ENCODE measurements around the gene VAC14. TPM values are rescaled to one million over a fixed set of nuclear protein-coding genes. Genes with fewer than 3 reads are reported as not detected.

VAC14 gene
- total RNA-seq: 16.0 and 27.2 TPM in 2 replicates

DNA sequence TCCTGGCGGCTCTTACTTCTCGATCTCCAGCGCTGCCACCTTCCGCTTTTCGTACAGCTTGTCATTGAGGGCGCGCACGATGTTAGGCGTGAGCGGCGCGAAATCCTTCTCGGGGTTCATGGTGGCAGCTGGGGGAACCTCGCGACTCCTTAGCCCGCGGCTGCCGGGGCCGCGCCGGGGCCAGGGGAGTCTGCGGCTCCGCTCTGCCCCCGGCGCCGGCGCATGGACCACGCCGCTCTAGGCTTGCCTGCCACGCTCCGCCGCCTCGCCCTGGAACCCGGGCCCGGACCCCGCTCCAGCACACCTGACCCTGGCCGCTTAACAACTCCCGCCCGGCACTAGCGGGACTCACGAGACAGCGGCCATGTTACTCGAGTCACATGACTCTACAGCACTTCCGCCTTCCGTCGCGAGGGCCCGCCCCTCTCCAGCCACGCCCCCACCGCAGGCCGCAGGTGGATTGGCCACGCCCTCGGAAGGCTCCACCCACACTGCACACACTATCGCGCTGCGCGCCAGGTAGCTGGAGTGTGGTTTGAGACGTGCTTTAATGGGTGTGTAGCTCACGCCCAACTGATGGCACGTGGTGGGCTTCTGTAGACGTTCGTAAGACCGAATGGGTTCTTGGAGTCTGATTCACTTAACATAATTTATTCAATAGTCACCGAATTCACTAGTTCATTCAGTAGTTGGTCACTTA lies at the start of gene VAC14:
VAC14 (minus strand) TSS at position 378 of the 700 bp plus-strand sequence; CDS start at position 120, 258 bp downstream.

DNA sequence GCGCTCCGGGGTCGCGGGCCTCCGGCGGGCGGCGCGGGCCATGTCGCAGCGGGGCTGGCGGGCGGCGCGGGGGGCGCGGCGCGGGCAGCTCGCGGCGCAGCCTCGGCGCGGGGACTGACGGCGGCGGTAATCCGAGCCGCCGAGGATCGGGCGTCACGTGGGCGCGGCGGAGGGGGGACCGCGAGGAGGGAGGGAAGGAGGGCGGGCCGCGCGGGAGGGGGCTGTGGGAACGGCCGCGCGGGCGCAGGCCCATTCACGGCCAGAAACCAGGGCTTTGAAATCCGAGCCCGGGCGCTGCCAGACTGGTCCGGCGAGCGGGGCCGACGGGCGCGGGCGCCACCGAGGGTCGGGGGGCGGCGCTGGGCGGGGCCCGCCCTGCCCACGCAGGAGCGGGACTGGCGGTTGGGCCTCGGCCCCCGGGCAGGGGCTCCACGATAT lies 115.0 kb downstream of the VAC14 start, which contains the start of gene MTSS2:
MTSS2 (minus strand) TSS at position 116 of the 438 bp plus-strand sequence. CDS start 262 bp downstream, outside the sequence.

DNA sequence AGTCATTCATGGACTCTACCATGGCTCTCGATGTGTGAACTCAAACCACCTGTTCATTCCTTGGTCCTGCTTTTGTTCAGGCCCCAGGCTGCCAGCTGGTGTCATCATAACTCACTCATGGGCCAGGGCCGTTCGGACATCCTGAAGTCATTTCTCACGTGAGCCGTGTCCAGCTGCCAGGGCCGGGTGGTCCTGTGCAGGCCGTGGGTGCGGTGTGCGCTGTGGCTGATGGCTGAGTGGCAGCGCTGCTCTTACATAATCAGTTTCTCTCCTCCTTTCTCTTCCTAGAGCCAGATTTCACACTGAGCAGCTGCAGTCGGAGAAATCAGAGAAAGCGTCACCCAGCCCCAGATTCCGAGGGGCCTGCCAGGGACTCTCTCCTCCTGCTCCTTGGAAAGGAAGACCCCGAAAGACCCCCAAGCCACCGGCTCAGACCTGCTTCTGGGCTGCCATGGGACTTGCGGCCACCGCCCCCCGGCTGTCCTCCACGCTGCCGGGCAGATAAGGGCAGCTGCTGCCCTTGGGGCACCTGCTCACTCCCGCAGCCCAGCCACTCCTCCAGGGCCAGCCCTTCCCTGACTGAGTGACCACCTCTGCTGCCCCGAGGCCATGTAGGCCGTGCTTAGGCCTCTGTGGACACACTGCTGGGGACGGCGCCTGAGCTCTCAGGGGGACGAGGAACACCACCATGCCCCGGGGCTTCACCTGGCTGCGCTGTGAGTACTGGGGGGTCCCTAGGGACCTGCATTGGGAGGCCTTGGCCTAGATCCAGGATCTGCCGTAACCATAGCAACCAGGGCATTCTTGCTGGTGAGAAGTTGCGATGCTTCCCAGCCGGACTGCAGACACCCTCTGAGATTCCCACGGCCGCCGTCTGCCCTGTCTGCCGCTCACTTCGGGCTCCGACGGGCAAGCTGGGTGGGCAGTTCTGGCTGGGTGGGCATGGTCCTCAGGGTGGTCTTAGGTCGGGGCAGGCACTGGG lies 154.4 kb downstream of the VAC14 start, which contains the start of gene IL34:
IL34 (plus strand) TSS at position 300 of the 982 bp plus-strand sequence; CDS start at position 689, 389 bp downstream.

Other genes starting within 250 kb of the VAC14 start
- gene IL34, start 154.6 kb downstream of the VAC14 start, total RNA-seq: 0.64 and 0.72 TPM in 2 replicates
- 18.6 and 20.5 TPM in 2 replicates for gene MTSS2, start 115.1 kb downstream of the VAC14 start, total RNA-seq

Data from tracheal epithelial cell (primary cell).